Liver (tissue), 9 donors: ENCODE data around the gene FAM200C. TPM values are rescaled to one million over a fixed set of nuclear protein-coding genes. Genes with fewer than 3 reads are reported as not detected.

Source experiments
- DNase-seq: peaks from one replicate; pipeline ENCODE4 v3.0.0-alpha.2; 2017; ENCODE audit warnings: low spot score
- H3K27ac ChIP-seq, 2 donors: one replicate each; pipeline ENCODE4 v1.7.0; 2013; ENCODE audit warnings: inconsistent platforms in 2 of 2, low read length in 2 of 2, control low read depth in 1 of 2, low read depth in 1 of 2, mild to moderate bottlenecking in 1 of 2
- H3K27me3 ChIP-seq, 4 donors: one replicate each; pipeline versions ENCODE4 v1.6.1 to v1.7.0; 2013; ENCODE audit warnings: low read length in 3 of 4, inconsistent platforms in 1 of 4, mild to moderate bottlenecking in 1 of 4, moderate library complexity in 1 of 4; ENCODE audit not compliant: control insufficient read depth in 4 of 4, insufficient read depth in 4 of 4
- H3K36me3 ChIP-seq, 4 donors: one replicate each; pipeline versions ENCODE4 v1.6.1 to v1.7.0; 2013; ENCODE audit warnings: low read length in 3 of 4, mild to moderate bottlenecking in 3 of 4, low read depth in 1 of 4, moderate library complexity in 1 of 4; ENCODE audit not compliant: control insufficient read depth in 4 of 4, insufficient read depth in 3 of 4
- H3K4me1 ChIP-seq, 4 donors: one replicate each; pipeline versions ENCODE4 v1.6.1 to v1.7.0; 2013; ENCODE audit warnings: low read length in 3 of 4, mild to moderate bottlenecking in 3 of 4, moderate library complexity in 1 of 4; ENCODE audit not compliant: control insufficient read depth in 4 of 4, insufficient read depth in 4 of 4
- H3K4me3 ChIP-seq, 3 donors: one replicate each; pipeline versions ENCODE4 v1.6.1 to v1.7.0; 2013; ENCODE audit warnings: low read length in 3 of 3, control low read depth in 1 of 3, low read depth in 1 of 3, mild to moderate bottlenecking in 1 of 3
- H3K9ac ChIP-seq, 2 donors: one replicate each; pipeline ENCODE4 v1.7.0; 2013; ENCODE audit warnings: low read length in 2 of 2, mild to moderate bottlenecking in 2 of 2, moderate library complexity in 2 of 2, control low read depth in 1 of 2, low read depth in 1 of 2
- H3K9me3 ChIP-seq, 4 donors: one replicate each; pipeline versions ENCODE4 v1.6.1 to v1.7.0; 2013; ENCODE audit warnings: low read length in 3 of 4; ENCODE audit not compliant: control insufficient read depth in 4 of 4
- EGR1 ChIP-seq, 2 donors: IDR thresholded peaks; 2 replicates each; pipeline ENCODE4 v1.6.1; 2016 to 2018; ENCODE audit warnings: antibody characterized with exemption in 2 of 2, low read depth in 2 of 2
- FOXA1 ChIP-seq: IDR thresholded peaks from 2 replicates; pipeline ENCODE4 v1.6.1; 2016; ENCODE audit warnings: antibody characterized with exemption
- FOXA2 ChIP-seq: IDR thresholded peaks from 2 replicates; pipeline ENCODE4 v1.6.1; 2016; ENCODE audit warnings: antibody characterized with exemption
- GABPA ChIP-seq, 2 donors: IDR thresholded peaks in 1 of 2; conservative IDR thresholded peaks in 1 of 2; 2 replicates each; pipeline ENCODE4 v1.6.1; 2016; ENCODE audit warnings: antibody characterized with exemption in 2 of 2, mild to moderate bottlenecking in 1 of 2, moderate library complexity in 1 of 2
- HNF4A ChIP-seq, 2 donors: conservative IDR thresholded peaks; 2 replicates each; pipeline ENCODE4 v1.6.1; 2016; ENCODE audit warnings: antibody characterized with exemption in 2 of 2, mild to moderate bottlenecking in 2 of 2
- HNF4G ChIP-seq: IDR thresholded peaks from 2 replicates; pipeline ENCODE4 v1.6.1; 2016; ENCODE audit warnings: antibody characterized with exemption
- JUND ChIP-seq, 2 donors: IDR thresholded peaks; 2 replicates each; pipeline ENCODE4 v1.6.1; 2016; ENCODE audit warnings: antibody characterized with exemption in 2 of 2
- NR2F2 ChIP-seq: IDR thresholded peaks from 2 replicates; pipeline ENCODE4 v1.6.1; 2016; ENCODE audit warnings: antibody characterized with exemption
- RAD21 ChIP-seq, 2 donors: IDR thresholded peaks; 2 replicates each; pipeline ENCODE4 v1.6.1; 2016; ENCODE audit warnings: antibody characterized with exemption in 2 of 2, mild to moderate bottlenecking in 2 of 2
- SP1 ChIP-seq: IDR thresholded peaks from 2 replicates; pipeline ENCODE4 v1.6.1; 2018; ENCODE audit warnings: antibody characterized with exemption, mild to moderate bottlenecking
- TAF1 ChIP-seq: conservative IDR thresholded peaks from 2 replicates; pipeline ENCODE4 v1.6.1; 2016; ENCODE audit warnings: antibody characterized with exemption, mild to moderate bottlenecking
- YY1 ChIP-seq: IDR thresholded peaks from 2 replicates; pipeline ENCODE4 v1.6.1; 2016; ENCODE audit warnings: antibody characterized with exemption, mild to moderate bottlenecking
- WGBS: extraction: QIAGEN DNeasy Blood & Tissue Kit; methylation state at CpG from one replicate; pipeline ENCODE4 v1.1.7; 2013; 5-methylcytosine and 5-hydroxymethylcytosine counted together
- polyA plus RNA-seq, 2 donors: library from polyadenylated mRNA; stranded (reverse) in 1 of 2; unstranded in 1 of 2; fragments of 200-250 nt in 1 of 2; fragments of >200 nt in 1 of 2; fragmentation: Nextera tagmentation in 1 of 2; extraction: Ambion mirVana in 1 of 2; gene quantifications; one replicate each; pipeline versions ENCODE4 v1.2.1 to v1.2.3, GENCODE V29; 2013 to 2015
- total RNA-seq, 2 donors: library from RNA; depleted of rRNA; stranded (reverse); fragments of >200 nt; gene quantifications; one replicate each; pipeline ENCODE4 v1.2.3, GENCODE V29; 2014
- TF ChIP-seq, protein P1 (sequence below): IDR thresholded peaks from 2 replicates; pipeline ENCODE4 v1.6.1; 2016; ENCODE audit warnings: antibody characterized with exemption
- TF ChIP-seq, protein P2 (sequence below): IDR thresholded peaks from 2 replicates; pipeline ENCODE4 v1.6.1; 2016; ENCODE audit warnings: antibody characterized with exemption, mild to moderate bottlenecking
- TF ChIP-seq, protein P3 (sequence below): fragments of 150-350 bp; IDR thresholded peaks from 2 replicates; pipeline ENCODE4 v1.5.1; 2017; ENCODE audit warnings: improper control_type of control experiment, low read depth, low read length; ENCODE audit not compliant: missing input control
- donor health status: healthy.
- donor health status: healthy.
- donor health status: healthy.
- donor health status: healthy.
- donor health status: healthy.

The FAM200C gene
- 1 to 10 TPM; 2.0 to 2.9 TPM for total RNA-seq
- under 1 TPM; 0.57 to 0.60 TPM for polyA plus RNA-seq

DNA sequence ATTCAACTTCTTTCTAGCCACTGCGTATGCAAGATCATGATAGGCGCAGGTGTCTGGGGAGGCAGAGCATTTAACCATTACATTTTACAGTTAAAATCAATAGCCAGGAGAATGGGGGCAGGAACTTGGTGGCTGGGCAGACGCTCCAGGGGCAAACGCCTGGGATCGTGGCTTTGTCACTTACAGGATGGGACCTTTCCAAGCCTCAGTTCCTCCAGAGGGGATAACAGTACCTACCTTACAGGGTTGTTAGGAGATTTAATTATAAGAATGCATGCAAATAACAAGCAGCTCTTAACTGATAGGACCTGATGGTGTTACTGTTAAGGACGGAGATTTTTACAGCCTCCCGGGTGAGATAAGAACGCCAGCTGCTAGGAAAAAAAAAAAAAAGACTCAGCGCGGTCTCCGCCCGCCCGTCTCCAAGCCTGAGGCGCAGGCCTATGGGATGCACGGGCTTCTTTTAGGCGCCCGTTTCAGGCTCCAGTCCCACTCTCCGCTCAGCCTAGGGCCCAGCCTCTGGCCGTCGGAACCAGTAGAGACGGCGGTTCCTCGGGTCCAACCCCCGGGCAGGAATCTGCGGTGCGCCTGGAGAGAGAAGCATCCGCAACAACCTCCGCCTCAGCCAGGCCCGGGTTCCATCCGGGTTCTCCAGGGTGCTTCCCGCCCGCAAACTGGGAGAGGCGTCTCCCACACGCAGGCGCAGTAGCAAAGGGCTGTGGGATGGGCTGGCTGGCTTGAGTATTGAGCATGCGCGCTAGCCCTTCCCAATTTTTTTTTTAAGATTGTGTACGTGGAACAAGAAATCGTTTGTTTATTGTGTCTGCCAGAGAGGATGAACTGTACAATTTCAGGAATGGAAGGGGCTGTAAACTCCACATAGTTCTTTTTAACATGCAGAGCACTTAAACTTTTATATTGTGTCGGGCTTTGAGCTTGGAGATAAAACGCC, at the start of gene FAM200C:
TSS of gene FAM200C (minus strand) at position 653 of the 952 bp plus-strand sequence. CDS start 4,564 bp downstream, outside the sequence.
- H3K4me3 ChIP-seq: peak within 1 kb of the TSS; percentile 85 to 96 (median 90)
- no peak for TF ChIP-seq RAD21 (IDR thresholded peaks at IDR 0.05)
- peak in 1 of 2 donors; percentile 52 for TF ChIP-seq GABPA (IDR thresholded peaks at IDR 0.05 in 1 of 2, conservative IDR thresholded peaks at IDR 0.05 in 1 of 2)
- peaks cover 2 to 31% (median 26%) of the 10 kb centered on the region in 4 donors for H3K36me3 ChIP-seq
- peaks cover 0 to 13% (median 7%) of the 10 kb centered on the region in 4 donors for H3K4me1 ChIP-seq
- no peaks in the 10 kb centered on the region for H3K9me3 ChIP-seq
- H3K27me3 ChIP-seq: no peaks in the 10 kb centered on the region
- peak within 1 kb of the TSS; percentile 56 to 67 for H3K27ac ChIP-seq
- 2% methylated on average over 41 of the region's 41 CpGs for WGBS
- peak; percentile 85 for DNase-seq
- H3K9ac ChIP-seq: peak within 1 kb of the TSS; percentile 69 to 97

DNA sequence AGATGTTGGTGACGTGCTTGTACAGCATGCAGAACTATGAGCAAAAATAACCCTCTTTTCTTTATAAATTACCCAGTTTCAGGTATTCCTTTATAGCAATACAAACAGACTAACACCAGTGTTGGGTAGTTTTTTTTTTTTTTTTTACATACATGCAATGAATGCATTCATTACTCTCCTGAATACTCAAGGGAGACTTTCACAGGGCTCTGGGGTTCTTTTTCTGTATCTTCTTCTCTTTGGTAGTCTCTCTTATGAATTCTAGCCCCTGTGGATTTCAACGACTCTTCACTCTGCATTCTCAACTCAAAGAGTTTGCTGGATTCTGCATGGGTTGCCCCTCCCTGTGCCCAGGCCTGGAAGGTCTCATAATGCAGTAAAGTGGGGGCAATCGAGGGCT, 49.6 kb upstream of the FAM200C start:
- no peak overlapping the region for H3K27ac ChIP-seq
- no peaks in the 10 kb centered on the region for H3K36me3 ChIP-seq
- H3K4me3 ChIP-seq: no peak overlapping the region
- no peak for DNase-seq
- no peaks in the 10 kb centered on the region for H3K27me3 ChIP-seq
- WGBS: 88% methylated on average over 3 of the region's 3 CpGs
- H3K4me1 ChIP-seq: no peaks in the 10 kb centered on the region
- no peaks in the 10 kb centered on the region for H3K9me3 ChIP-seq
- no peak overlapping the region for H3K9ac ChIP-seq
- TF ChIP-seq TAF1: no peak
- TF ChIP-seq HNF4G: no peak
- TF ChIP-seq NR2F2: no peak
- TF ChIP-seq EGR1 (IDR thresholded peaks at IDR 0.05; ENCODE audit: low read depth in 2 of 2): no peak
- TF ChIP-seq GABPA (IDR thresholded peaks at IDR 0.05 in 1 of 2, conservative IDR thresholded peaks at IDR 0.05 in 1 of 2): no peak
- TF ChIP-seq YY1: no peak
- TF ChIP-seq, protein P1, sequence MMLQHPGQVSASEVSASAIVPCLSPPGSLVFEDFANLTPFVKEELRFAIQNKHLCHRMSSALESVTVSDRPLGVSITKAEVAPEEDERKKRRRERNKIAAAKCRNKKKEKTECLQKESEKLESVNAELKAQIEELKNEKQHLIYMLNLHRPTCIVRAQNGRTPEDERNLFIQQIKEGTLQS: no peak

DNA sequence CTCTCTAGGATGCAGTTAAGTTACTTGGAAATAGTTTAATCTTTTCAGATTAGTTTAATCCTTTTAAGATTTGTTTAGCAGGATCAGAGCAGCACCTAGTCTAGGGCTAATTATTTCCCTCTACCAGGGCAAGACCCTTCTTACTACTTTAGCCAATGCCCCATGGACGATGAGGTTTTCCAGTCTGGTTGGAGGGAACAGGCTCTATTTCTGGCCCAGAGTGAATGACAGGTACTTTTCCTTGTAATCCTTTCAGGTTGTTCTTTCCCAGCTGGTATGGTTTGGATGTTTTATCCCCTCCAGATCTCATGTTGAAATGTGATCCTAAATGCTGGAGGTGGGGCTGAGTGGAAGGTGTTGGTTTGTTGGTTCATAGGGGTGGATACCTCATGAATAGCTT, 49.0 kb upstream of the FAM200C start:
- Histone ChIP-seq H3K9me3 (no peaks in the 10 kb centered on the region), H3K36me3 (no peaks in the 10 kb centered on the region), H3K27ac (no peak overlapping the region), H3K4me3 (no peak overlapping the region), H3K27me3 (no peaks in the 10 kb centered on the region), H3K4me1 (no peaks in the 10 kb centered on the region), H3K9ac (no peak overlapping the region)
- TF ChIP-seq, protein P2, sequence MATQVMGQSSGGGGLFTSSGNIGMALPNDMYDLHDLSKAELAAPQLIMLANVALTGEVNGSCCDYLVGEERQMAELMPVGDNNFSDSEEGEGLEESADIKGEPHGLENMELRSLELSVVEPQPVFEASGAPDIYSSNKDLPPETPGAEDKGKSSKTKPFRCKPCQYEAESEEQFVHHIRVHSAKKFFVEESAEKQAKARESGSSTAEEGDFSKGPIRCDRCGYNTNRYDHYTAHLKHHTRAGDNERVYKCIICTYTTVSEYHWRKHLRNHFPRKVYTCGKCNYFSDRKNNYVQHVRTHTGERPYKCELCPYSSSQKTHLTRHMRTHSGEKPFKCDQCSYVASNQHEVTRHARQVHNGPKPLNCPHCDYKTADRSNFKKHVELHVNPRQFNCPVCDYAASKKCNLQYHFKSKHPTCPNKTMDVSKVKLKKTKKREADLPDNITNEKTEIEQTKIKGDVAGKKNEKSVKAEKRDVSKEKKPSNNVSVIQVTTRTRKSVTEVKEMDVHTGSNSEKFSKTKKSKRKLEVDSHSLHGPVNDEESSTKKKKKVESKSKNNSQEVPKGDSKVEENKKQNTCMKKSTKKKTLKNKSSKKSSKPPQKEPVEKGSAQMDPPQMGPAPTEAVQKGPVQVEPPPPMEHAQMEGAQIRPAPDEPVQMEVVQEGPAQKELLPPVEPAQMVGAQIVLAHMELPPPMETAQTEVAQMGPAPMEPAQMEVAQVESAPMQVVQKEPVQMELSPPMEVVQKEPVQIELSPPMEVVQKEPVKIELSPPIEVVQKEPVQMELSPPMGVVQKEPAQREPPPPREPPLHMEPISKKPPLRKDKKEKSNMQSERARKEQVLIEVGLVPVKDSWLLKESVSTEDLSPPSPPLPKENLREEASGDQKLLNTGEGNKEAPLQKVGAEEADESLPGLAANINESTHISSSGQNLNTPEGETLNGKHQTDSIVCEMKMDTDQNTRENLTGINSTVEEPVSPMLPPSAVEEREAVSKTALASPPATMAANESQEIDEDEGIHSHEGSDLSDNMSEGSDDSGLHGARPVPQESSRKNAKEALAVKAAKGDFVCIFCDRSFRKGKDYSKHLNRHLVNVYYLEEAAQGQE: no peak
- TF ChIP-seq, protein P1: no peak
- no peak for TF ChIP-seq HNF4G
- no peak for TF ChIP-seq SP1
- no peak for TF ChIP-seq FOXA1
- TF ChIP-seq TAF1: no peak
- TF ChIP-seq, protein P3, sequence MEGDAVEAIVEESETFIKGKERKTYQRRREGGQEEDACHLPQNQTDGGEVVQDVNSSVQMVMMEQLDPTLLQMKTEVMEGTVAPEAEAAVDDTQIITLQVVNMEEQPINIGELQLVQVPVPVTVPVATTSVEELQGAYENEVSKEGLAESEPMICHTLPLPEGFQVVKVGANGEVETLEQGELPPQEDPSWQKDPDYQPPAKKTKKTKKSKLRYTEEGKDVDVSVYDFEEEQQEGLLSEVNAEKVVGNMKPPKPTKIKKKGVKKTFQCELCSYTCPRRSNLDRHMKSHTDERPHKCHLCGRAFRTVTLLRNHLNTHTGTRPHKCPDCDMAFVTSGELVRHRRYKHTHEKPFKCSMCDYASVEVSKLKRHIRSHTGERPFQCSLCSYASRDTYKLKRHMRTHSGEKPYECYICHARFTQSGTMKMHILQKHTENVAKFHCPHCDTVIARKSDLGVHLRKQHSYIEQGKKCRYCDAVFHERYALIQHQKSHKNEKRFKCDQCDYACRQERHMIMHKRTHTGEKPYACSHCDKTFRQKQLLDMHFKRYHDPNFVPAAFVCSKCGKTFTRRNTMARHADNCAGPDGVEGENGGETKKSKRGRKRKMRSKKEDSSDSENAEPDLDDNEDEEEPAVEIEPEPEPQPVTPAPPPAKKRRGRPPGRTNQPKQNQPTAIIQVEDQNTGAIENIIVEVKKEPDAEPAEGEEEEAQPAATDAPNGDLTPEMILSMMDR: no peak
- TF ChIP-seq EGR1 (IDR thresholded peaks at IDR 0.05; ENCODE audit: low read depth in 2 of 2): no peak
- TF ChIP-seq RAD21 (IDR thresholded peaks at IDR 0.05): no peak
- no peak for TF ChIP-seq FOXA2
- no peak for TF ChIP-seq NR2F2
- no peak for TF ChIP-seq JUND (IDR thresholded peaks at IDR 0.05)
- TF ChIP-seq HNF4A (conservative IDR thresholded peaks at IDR 0.05): no peak
- no peak for TF ChIP-seq GABPA (IDR thresholded peaks at IDR 0.05 in 1 of 2, conservative IDR thresholded peaks at IDR 0.05 in 1 of 2)
- no peak for TF ChIP-seq YY1
- 89% methylated on average over 1 of the region's 1 CpG for WGBS
- DNase-seq: no peak
